WTC11 (cell line): ENCODE measurements around the gene KIF19. TPM values are rescaled to one million over a fixed set of nuclear protein-coding genes. Genes with fewer than 3 reads are reported as not detected.

Experiments
- ATAC-seq: fragments of 200-7000 bp; cut with Tn5 transposase; 2 replicates; pipeline ENCODE4 v1.10.0; 2021; ENCODE audit warnings: mild to moderate bottlenecking, moderate library complexity
- CTCF ChIA-PET: fragments of 300-600 bp; sonication (Branson Sonifier 250); formaldehyde crosslinking; loops from one replicate; lab custom pipeline; 2021; ENCODE audit warnings: antibody characterized with exemption; lab: Charles Lee
- POLR2A ChIA-PET: fragments of 350-600 bp; sonication (Branson Sonifier 250); formaldehyde crosslinking; loops from one replicate; lab custom pipeline; 2021; ENCODE audit warnings: antibody characterized with exemption; lab: Charles Lee
- DNase-seq: peaks from one replicate; pipeline ENCODE4 v3.0.0; 2021; ENCODE audit warnings: low spot score
- H3K27ac Mint-ChIP-seq: 2 replicates; pipeline ENCODE4 v1.8.0; 2021; ENCODE audit warnings: mixed read lengths
- H3K27me3 Mint-ChIP-seq: 2 replicates; pipeline ENCODE4 v1.8.0; 2021; ENCODE audit warnings: low read depth, mild to moderate bottlenecking, moderate library complexity, mixed read lengths
- H3K36me3 Mint-ChIP-seq: 2 replicates; pipeline ENCODE4 v1.8.0; 2021; ENCODE audit warnings: mixed read lengths
- H3K4me1 Mint-ChIP-seq: 2 replicates; pipeline ENCODE4 v1.8.0; 2022; ENCODE audit warnings: mixed read lengths
- H3K4me3 Mint-ChIP-seq: 2 replicates; pipeline ENCODE4 v1.8.0; 2021; ENCODE audit warnings: mild to moderate bottlenecking, moderate library complexity, mixed read lengths
- H3K9me3 Mint-ChIP-seq: 2 replicates; pipeline ENCODE4 v1.8.0; 2021; ENCODE audit warnings: mixed read lengths
- AFF4 ChIP-seq: sonication (generic); formaldehyde crosslinking; IDR thresholded peaks from 2 replicates; pipeline ENCODE4 v1.8.1; 2023; ENCODE audit warnings: mild to moderate bottlenecking, missing genetic modification reagents, borderline replicate concordance
- CREB1 ChIP-seq: sonication (generic); formaldehyde crosslinking; IDR thresholded peaks from 2 replicates; pipeline ENCODE4 v1.8.0; 2023; ENCODE audit warnings: mild to moderate bottlenecking, missing genetic modification reagents
- CTCF ChIP-seq: fragments of 200-600 bp; IDR thresholded peaks from 2 replicates; pipeline ENCODE4 v1.8.0; 2022; ENCODE audit warnings: antibody characterized with exemption
- E2F4 ChIP-seq: sonication (generic); formaldehyde crosslinking; IDR thresholded peaks from 2 replicates; pipeline ENCODE4 v1.8.1; 2022; ENCODE audit warnings: low read depth, mild to moderate bottlenecking, moderate library complexity, missing genetic modification reagents, borderline replicate concordance
- ESRRA ChIP-seq: sonication (generic); formaldehyde crosslinking; IDR thresholded peaks from 2 replicates; pipeline ENCODE4 v1.8.1; 2022; ENCODE audit warnings: mild to moderate bottlenecking, missing genetic modification reagents, borderline replicate concordance
- FOXJ3 ChIP-seq: sonication (generic); formaldehyde crosslinking; IDR thresholded peaks from 2 replicates; pipeline ENCODE4 v1.9.0; 2021; ENCODE audit warnings: missing genetic modification reagents, mild to moderate bottlenecking, borderline replicate concordance
- GRHL2 ChIP-seq: fragments of 250-450 bp; sonication (Bioruptor Pico); IDR thresholded peaks from 2 replicates; pipeline ENCODE4 v1.8.0; 2022; ENCODE audit warnings: mild to moderate bottlenecking, moderate library complexity; ENCODE audit not compliant: insufficient replicate concordance, severe bottlenecking
- GTF2I ChIP-seq: fragments of 250-450 bp; sonication (Bioruptor Pico); conservative IDR thresholded peaks from 2 replicates; pipeline ENCODE4 v1.4.0; 2021; ENCODE audit warnings: mild to moderate bottlenecking
- HMGA2 ChIP-seq: fragments of 250-450 bp; sonication (Bioruptor Pico); IDR thresholded peaks from 2 replicates; pipeline ENCODE4 v1.4.0; 2021; ENCODE audit warnings: mild to moderate bottlenecking, moderate library complexity
- JUN ChIP-seq: sonication (generic); formaldehyde crosslinking; IDR thresholded peaks from 2 replicates; pipeline ENCODE4 v1.8.0; 2023; ENCODE audit warnings: mild to moderate bottlenecking, missing genetic modification reagents
- KAT7 ChIP-seq: sonication (generic); formaldehyde crosslinking; IDR thresholded peaks from 2 replicates; pipeline ENCODE4 v1.8.1; 2023; ENCODE audit warnings: missing genetic modification reagents, mild to moderate bottlenecking, borderline replicate concordance
- MLX ChIP-seq: sonication (generic); formaldehyde crosslinking; IDR thresholded peaks from 2 replicates; pipeline ENCODE4 v1.8.1; 2023; ENCODE audit warnings: mild to moderate bottlenecking, missing genetic modification reagents, moderate library complexity
- OVOL2 ChIP-seq: fragments of 250-450 bp; sonication (Bioruptor Pico); IDR thresholded peaks from 2 replicates; pipeline ENCODE4 v1.9.0; 2021; ENCODE audit warnings: mild to moderate bottlenecking, borderline replicate concordance
- STAT6 ChIP-seq: sonication (generic); formaldehyde crosslinking; conservative IDR thresholded peaks from 2 replicates; pipeline ENCODE4 v1.8.1; 2023; ENCODE audit warnings: mild to moderate bottlenecking, low read depth, missing genetic modification reagents, moderate library complexity
- TEAD1 ChIP-seq: sonication (generic); formaldehyde crosslinking; IDR thresholded peaks from 2 replicates; pipeline ENCODE4 v1.8.0; 2022; ENCODE audit warnings: mild to moderate bottlenecking, missing genetic modification reagents
- USF1 ChIP-seq: sonication (generic); formaldehyde crosslinking; IDR thresholded peaks from 2 replicates; pipeline ENCODE4 v1.8.0; 2022; ENCODE audit warnings: mild to moderate bottlenecking, missing genetic modification reagents
- ZBTB43 ChIP-seq: sonication (generic); formaldehyde crosslinking; IDR thresholded peaks from 2 replicates; pipeline ENCODE4 v1.8.1; 2023; ENCODE audit warnings: mild to moderate bottlenecking, missing genetic modification reagents
- ZMAT4 ChIP-seq: fragments of 250-450 bp; sonication (Bioruptor Pico); IDR thresholded peaks from 2 replicates; pipeline ENCODE4 v1.9.0; 2021; ENCODE audit warnings: mild to moderate bottlenecking
- ZNF121 ChIP-seq: sonication (generic); formaldehyde crosslinking; IDR thresholded peaks from 2 replicates; pipeline ENCODE4 v1.8.0; 2023; ENCODE audit warnings: missing genetic modification reagents
- ZNF423 ChIP-seq: fragments of 250-450 bp; sonication (Bioruptor Pico); IDR thresholded peaks from 2 replicates; pipeline ENCODE4 v2.1.2; 2022; ENCODE audit warnings: mild to moderate bottlenecking, moderate library complexity
- total RNA-seq: library from RNA; stranded (reverse); gene quantifications from 3 replicates; pipeline ENCODE4 v1.2.3, GENCODE V29; 2021

The KIF19 gene
- total RNA-seq, 1 experiment from 2014 or later: 0.44 TPM

GRCh38 chr17:74351552-74352210 is 25.7 kb downstream of the KIF19 start:
- ATAC-seq: peak; percentile 74
- H3K4me1 Mint-ChIP-seq: peaks cover 4% of the 10 kb centered on the region; the same call in 1 of the 2 replicates
- no peaks in the 10 kb centered on the region for H3K9me3 Mint-ChIP-seq
- peaks cover 76% of the 10 kb centered on the region for H3K27me3 Mint-ChIP-seq
- CTCF ChIA-PET: interaction anchor here (0.6 to 4.7 kb wide), 35 partner anchors 8 to 1175 kb away, joined by 3 to 48 read pairs (median 5); partner anchors contain the start of genes BTBD17, CD300A, GPR142 and TTYH2
- H3K27ac Mint-ChIP-seq: no peak overlapping the region
- POLR2A ChIA-PET: interaction anchor here (2.1 kb wide), 1 partner anchor 9 kb away, joined by 11 read pairs; the partner anchor contains the start of gene BTBD17
- H3K36me3 Mint-ChIP-seq: no peaks in the 10 kb centered on the region
- peak; percentile 66 for DNase-seq
- peak overlapping the region; percentile 51 for H3K4me3 Mint-ChIP-seq
- no peak for TF ChIP-seq ZNF423 (CRISPR knock-in tag)
- TF ChIP-seq KAT7 (CRISPR knock-in tag): no peak
- peak; percentile 93; the same call in 1 of the 2 replicates for TF ChIP-seq ESRRA (CRISPR knock-in tag)
- no peak for TF ChIP-seq CTCF
- 0 out of 2 replicates have a peak, but pooled peaks have one; percentile 44 for TF ChIP-seq E2F4 (CRISPR knock-in tag)
- peak; percentile 70 for TF ChIP-seq USF1 (CRISPR knock-in tag)
- peak; percentile 92 for TF ChIP-seq TEAD1
- peak; percentile 52; the same call in 1 of the 2 replicates for TF ChIP-seq ZBTB43
- TF ChIP-seq OVOL2 (CRISPR knock-in tag): no peak
- TF ChIP-seq STAT6 (CRISPR knock-in tag): 0 out of 2 replicates have a peak, but pooled peaks have one; percentile 58
- TF ChIP-seq MLX: no peak
- TF ChIP-seq GTF2I: no peak
- peak; percentile 74 for TF ChIP-seq ZNF121
- TF ChIP-seq CREB1 (CRISPR knock-in tag): peak; percentile 86
- TF ChIP-seq JUN: peak; percentile 90
- no peak for TF ChIP-seq GRHL2
- no peak for TF ChIP-seq ZMAT4
- no peak for TF ChIP-seq HMGA2 (CRISPR knock-in tag)
- peak; percentile 82; the same call in 1 of the 2 replicates for TF ChIP-seq AFF4 (CRISPR knock-in tag)
- no peak for TF ChIP-seq FOXJ3
